GM23338 (cell line): ENCODE data around the gene CCDC27. TPM values are rescaled to one million over a fixed set of nuclear protein-coding genes. Genes with fewer than 3 reads are reported as not detected.

Source experiments
- ATAC-seq: fragments of 200-7000 bp; cut with Tn5 transposase; 3 replicates; pipeline ENCODE4 v1.9.1; 2020
- DNase-seq: peaks from one replicate; pipeline ENCODE4 v3.0.0-alpha.2; 2015; ENCODE audit warnings: low spot score
- H2AFZ ChIP-seq: fragments of 200-600 bp; sonication (generic); 2 replicates; pipeline ENCODE4 v1.8.0; 2016; ENCODE audit warnings: antibody characterized with exemption, mild to moderate bottlenecking, moderate library complexity
- H3F3A ChIP-seq: fragments of 200-600 bp; sonication (generic); replicated peaks from 2 replicates; pipeline ENCODE4 v1.8.0; 2017; ENCODE audit warnings: antibody characterized with exemption, mixed run types, low read depth
- H3K27ac ChIP-seq: fragments of 200-600 bp; sonication (generic); 2 replicates; pipeline ENCODE4 v1.6.1; 2016; ENCODE audit warnings: low read depth
- H3K27me3 ChIP-seq: fragments of 200-600 bp; sonication (generic); 2 replicates; pipeline ENCODE4 v1.8.0; 2016; ENCODE audit warnings: mild to moderate bottlenecking, mixed run types, moderate library complexity; ENCODE audit not compliant: insufficient read depth
- H3K36me3 ChIP-seq: fragments of 200-600 bp; sonication (generic); 2 replicates; pipeline ENCODE4 v1.8.0; 2016; ENCODE audit warnings: mild to moderate bottlenecking; ENCODE audit not compliant: insufficient read depth
- H3K4me1 ChIP-seq: fragments of 200-600 bp; sonication (generic); 2 replicates; pipeline ENCODE4 v1.8.0; 2016; ENCODE audit warnings: mild to moderate bottlenecking, moderate library complexity; ENCODE audit not compliant: insufficient read depth
- H3K4me2 ChIP-seq: fragments of 200-600 bp; sonication (generic); 2 replicates; pipeline ENCODE4 v1.7.1; 2017; ENCODE audit warnings: mixed run types
- H3K4me3 ChIP-seq: fragments of 200-600 bp; sonication (generic); 2 replicates; pipeline ENCODE4 v1.6.1; 2016; ENCODE audit warnings: mixed run types
- H3K79me2 ChIP-seq: fragments of 200-600 bp; sonication (generic); replicated peaks from 2 replicates; pipeline ENCODE4 v1.8.0; 2017; ENCODE audit warnings: mild to moderate bottlenecking; ENCODE audit not compliant: insufficient read depth
- H3K9me2 ChIP-seq: fragments of 200-600 bp; sonication (generic); 2 replicates; pipeline ENCODE4 v1.8.0; 2017; ENCODE audit not compliant: insufficient read depth
- H4K20me1 ChIP-seq: fragments of 200-600 bp; sonication (generic); replicated peaks from 2 replicates; pipeline ENCODE4 v1.8.0; 2017; ENCODE audit warnings: mild to moderate bottlenecking; ENCODE audit not compliant: insufficient read depth
- H3K27ac Mint-ChIP-seq: 2 replicates; pipeline ENCODE4 v1.8.0; 2020; ENCODE audit warnings: inconsistent platforms, mild to moderate bottlenecking, moderate library complexity, mixed read lengths
- H3K27me3 Mint-ChIP-seq: 3 replicates; pipeline ENCODE4 v1.8.0; 2022; ENCODE audit warnings: low read depth, mild to moderate bottlenecking, moderate library complexity, mixed read lengths, inconsistent platforms; ENCODE audit not compliant: insufficient read depth, poor library complexity
- H3K36me3 Mint-ChIP-seq: 3 replicates; pipeline ENCODE4 v1.8.0; 2021; ENCODE audit warnings: low read depth, mild to moderate bottlenecking, inconsistent platforms, moderate library complexity, mixed read lengths
- H3K4me1 Mint-ChIP-seq: 3 replicates; pipeline ENCODE4 v1.8.0; 2020; ENCODE audit warnings: mild to moderate bottlenecking, inconsistent platforms, mixed read lengths
- H3K4me3 Mint-ChIP-seq: 3 replicates; pipeline ENCODE4 v1.8.0; 2021; ENCODE audit warnings: moderate library complexity, mild to moderate bottlenecking, inconsistent platforms, mixed read lengths
- H3K9me3 Mint-ChIP-seq: 3 replicates; pipeline ENCODE4 v1.8.0; 2020; ENCODE audit warnings: moderate library complexity, mild to moderate bottlenecking, inconsistent platforms, mixed read lengths
- CREB1 ChIP-seq: fragments of 250-450 bp; sonication (Bioruptor Pico); IDR thresholded peaks from 2 replicates; pipeline ENCODE4 v1.5.0; 2020; ENCODE audit warnings: low read depth, mild to moderate bottlenecking, moderate library complexity
- CTCF ChIP-seq, 2 experiments: fragments of 200-600 bp in 1 of 2; sonication (generic) in 1 of 2; conservative IDR thresholded peaks; 2 replicates each; pipeline versions ENCODE4 v1.5.1 to v1.6.1; 2016 to 2017; ENCODE audit warnings: antibody characterized with exemption in 2 of 2, low read depth in 2 of 2, mild to moderate bottlenecking in 2 of 2, moderate library complexity in 1 of 2
- ETS1 ChIP-seq: IDR thresholded peaks from 2 replicates; pipeline ENCODE4 v1.6.1; 2016; ENCODE audit warnings: antibody characterized with exemption
- EZH2 ChIP-seq: fragments of 200-600 bp; sonication (generic); IDR thresholded peaks from one replicate; pipeline ENCODE4 v1.8.0; 2017; ENCODE audit warnings: antibody characterized with exemption, mild to moderate bottlenecking, low read depth; ENCODE audit not compliant: unreplicated experiment
- EZH2phosphoT487 ChIP-seq: fragments of 200-600 bp; sonication (generic); IDR thresholded peaks from one replicate; pipeline ENCODE4 v1.8.1; 2018; ENCODE audit warnings: antibody characterized with exemption; ENCODE audit not compliant: unreplicated experiment
- POLR2AphosphoS5 ChIP-seq: IDR thresholded peaks from 2 replicates; pipeline ENCODE4 v1.6.1; 2016; ENCODE audit warnings: antibody characterized with exemption, low read depth
- REST ChIP-seq: IDR thresholded peaks from one replicate; pipeline ENCODE4 v1.6.1; 2018; ENCODE audit warnings: antibody characterized with exemption; ENCODE audit not compliant: unreplicated experiment
- STAT1 ChIP-seq: IDR thresholded peaks from one replicate; pipeline ENCODE4 v1.6.1; 2016; ENCODE audit warnings: antibody characterized with exemption; ENCODE audit not compliant: unreplicated experiment
- ZNF114 ChIP-seq: fragments of 250-450 bp; sonication (Bioruptor Pico); IDR thresholded peaks from 2 replicates; pipeline ENCODE4 v1.5.0; 2020; ENCODE audit warnings: mild to moderate bottlenecking, moderate library complexity
- ZNF331 ChIP-seq: fragments of 250-450 bp; sonication (Bioruptor Pico); IDR thresholded peaks from 2 replicates; pipeline ENCODE4 v1.5.0; 2020; ENCODE audit warnings: low read depth, mild to moderate bottlenecking, moderate library complexity
- polyA plus RNA-seq: library from polyadenylated mRNA; unstranded; fragments of >200 nt; fragmentation: Nextera tagmentation; extraction: Ambion mirVana; gene quantifications from 2 replicates; pipeline ENCODE4 v1.2.1, GENCODE V29; 2016
- total RNA-seq: library from RNA; depleted of rRNA; stranded (reverse); fragments of >200 nt; shearing (Covaris generic); gene quantifications from 2 replicates; pipeline ENCODE4 v1.2.3, GENCODE V29; 2014

CCDC27 gene
- total and polyA plus RNA-seq, 2 experiments from 2014 or later: 0.18 to 0.45 TPM

- H3K36me3 ChIP-seq: peaks cover 8% of the 10 kb centered on the region; the same call in 1 of the 2 replicates
- no peak for TF ChIP-seq STAT1
- no peak for TF ChIP-seq CTCF (conservative IDR thresholded peaks at IDR 0.05; ENCODE audit: low read depth in 2 of 2)
- H3K4me1 ChIP-seq: peaks cover 2% of the 10 kb centered on the region; the same call in 1 of the 2 replicates
- Mint-ChIP-seq H3K27ac (no peak overlapping the region), H3K4me3 (no peak overlapping the region), H3K36me3 (peaks cover 49% of the 10 kb centered on the region), H3K27me3 (no peaks in the 10 kb centered on the region), H3K9me3 (no peaks in the 10 kb centered on the region), H3K4me1 (peaks cover 7% of the 10 kb centered on the region; the same call in 2 of the 3 replicates)
- H3K79me2 ChIP-seq: peaks cover 12% of the 10 kb centered on the region
- 0 out of 2 replicates have a peak, but pooled peaks cover 3% of the 10 kb centered on the region for H3F3A ChIP-seq
- H2AFZ ChIP-seq: no peak overlapping the region
- peaks cover 18% of the 10 kb centered on the region for H4K20me1 ChIP-seq
- H3K9me2 ChIP-seq: no peaks in the 10 kb centered on the region
- no peak overlapping the region for H3K4me2 ChIP-seq
- no peak overlapping the region for H3K27ac ChIP-seq
- ATAC-seq: no peak
- no peak for DNase-seq
- no peaks in the 10 kb centered on the region for H3K27me3 ChIP-seq
- H3K4me3 ChIP-seq: no peak overlapping the region
Observed at GRCh38 chr1:3738943-3739342, 13.3 kb upstream of the CCDC27 start.

GRCh38 chr1:3740042-3740441, 12.2 kb upstream of the CCDC27 start:
- peaks cover under 1% of the 10 kb centered on the region; the same call in 1 of the 2 replicates for H3K4me1 ChIP-seq
- ATAC-seq: no peak
- no peaks in the 10 kb centered on the region for H3K9me2 ChIP-seq
- H3K4me3 Mint-ChIP-seq: no peak overlapping the region
- DNase-seq: no peak
- H3K27ac Mint-ChIP-seq: no peak overlapping the region
- H4K20me1 ChIP-seq: peaks cover 22% of the 10 kb centered on the region
- peaks cover 13% of the 10 kb centered on the region for H3K4me1 Mint-ChIP-seq
- H3K27me3 Mint-ChIP-seq: peaks cover 6% of the 10 kb centered on the region
- H3K79me2 ChIP-seq: peaks cover 23% of the 10 kb centered on the region
- peaks cover 54% of the 10 kb centered on the region for H3K36me3 Mint-ChIP-seq
- no peak overlapping the region for H3K4me2 ChIP-seq
- no peak overlapping the region for H3K27ac ChIP-seq
- H3F3A ChIP-seq: 0 out of 2 replicates have a peak, but pooled peaks cover 3% of the 10 kb centered on the region
- H3K36me3 ChIP-seq: peaks cover 8% of the 10 kb centered on the region; the same call in 1 of the 2 replicates
- H2AFZ ChIP-seq: no peak overlapping the region
- no peaks in the 10 kb centered on the region for H3K9me3 Mint-ChIP-seq
- no peak overlapping the region for H3K4me3 ChIP-seq
- no peaks in the 10 kb centered on the region for H3K27me3 ChIP-seq
- TF ChIP-seq CTCF (conservative IDR thresholded peaks at IDR 0.05; ENCODE audit: low read depth in 2 of 2) (no peak), EZH2phosphoT487 (no peak), EZH2 (no peak), REST (no peak), ZNF114 (CRISPR knock-in tag) (no peak), ETS1 (no peak), ZNF331 (CRISPR knock-in tag) (no peak), POLR2AphosphoS5 (no peak), STAT1 (no peak), CREB1 (no peak)
